H9 (cell line): ENCODE data around the gene THBS3. TPM values are rescaled to one million over a fixed set of nuclear protein-coding genes. Genes with fewer than 3 reads are reported as not detected.

Experiments used
- DNase-seq: peaks from one replicate; pipeline ENCODE4 v3.0.0-alpha.2; 2017
- H2AFZ ChIP-seq: one replicate; pipeline ENCODE4 v1.6.1; 2013; ENCODE audit warnings: mild to moderate bottlenecking, low read length, control low read depth, moderate library complexity
- H2AK5ac ChIP-seq: 2 replicates; pipeline ENCODE4 v1.6.1; 2013; ENCODE audit warnings: low read length, control low read depth, mixed read lengths; ENCODE audit not compliant: insufficient read length
- H2BK120ac ChIP-seq: one replicate; pipeline ENCODE4 v1.6.1; 2013; ENCODE audit warnings: low read depth, mild to moderate bottlenecking, low read length, control low read depth, inconsistent platforms; ENCODE audit not compliant: poor library complexity, severe bottlenecking
- H2BK12ac ChIP-seq: 2 replicates; pipeline ENCODE4 v1.6.1; 2013; ENCODE audit warnings: low read length, control low read depth, mixed read lengths, low read depth; ENCODE audit not compliant: insufficient read length
- H2BK15ac ChIP-seq: 2 replicates; pipeline ENCODE4 v1.6.1; 2013; ENCODE audit warnings: low read depth, low read length, control low read depth
- H2BK20ac ChIP-seq: one replicate; pipeline ENCODE4 v1.6.1; 2013; ENCODE audit warnings: low read depth, mild to moderate bottlenecking, low read length, control low read depth, inconsistent platforms; ENCODE audit not compliant: poor library complexity, severe bottlenecking
- H2BK5ac ChIP-seq: 2 replicates; pipeline ENCODE4 v1.6.1; 2013; ENCODE audit warnings: low read length, control low read depth, mixed read lengths; ENCODE audit not compliant: insufficient read length
- H3K14ac ChIP-seq: 2 replicates; pipeline ENCODE4 v1.6.1; 2013; ENCODE audit warnings: low read length, control low read depth; ENCODE audit not compliant: insufficient read depth
- H3K18ac ChIP-seq: 2 replicates; pipeline ENCODE4 v1.6.1; 2013; ENCODE audit warnings: low read depth, mild to moderate bottlenecking, mixed read lengths, low read length, control low read depth; ENCODE audit not compliant: insufficient read length
- H3K23ac ChIP-seq: 2 replicates; pipeline ENCODE4 v1.6.1; 2013; ENCODE audit warnings: low read length, control low read depth, mixed read lengths, low read depth; ENCODE audit not compliant: insufficient read length
- H3K23me2 ChIP-seq: 2 replicates; pipeline ENCODE4 v1.6.1; 2013; ENCODE audit warnings: low read depth, mild to moderate bottlenecking, mixed read lengths, low read length, control low read depth; ENCODE audit not compliant: insufficient read length, poor library complexity, severe bottlenecking
- H3K27ac ChIP-seq: 2 replicates; pipeline ENCODE4 v1.5.1; 2013; ENCODE audit warnings: low read length, control low read depth, mixed read lengths, low read depth; ENCODE audit not compliant: insufficient read length
- H3K27me3 ChIP-seq: 2 replicates; pipeline ENCODE4 v1.6.1; 2013; ENCODE audit warnings: low read length, control low read depth, inconsistent platforms; ENCODE audit not compliant: insufficient read depth
- H3K4ac ChIP-seq: 2 replicates; pipeline ENCODE4 v1.6.1; 2013; ENCODE audit warnings: low read depth, mild to moderate bottlenecking, control low read depth, inconsistent platforms, low read length, moderate library complexity
- H3K4me1 ChIP-seq: 2 replicates; pipeline ENCODE4 v1.6.1; 2013; ENCODE audit warnings: low read length, control low read depth, inconsistent platforms; ENCODE audit not compliant: insufficient read depth
- H3K4me2 ChIP-seq: 2 replicates; pipeline ENCODE4 v1.6.1; 2013; ENCODE audit warnings: low read length, control low read depth, mixed read lengths; ENCODE audit not compliant: insufficient read length, insufficient read depth
- H3K56ac ChIP-seq: 2 replicates; pipeline ENCODE4 v1.6.1; 2013; ENCODE audit warnings: low read depth, mild to moderate bottlenecking, mixed read lengths, low read length, control low read depth; ENCODE audit not compliant: insufficient read length
- H3K79me1 ChIP-seq: 2 replicates; pipeline ENCODE4 v1.6.1; 2013; ENCODE audit warnings: low read depth, mild to moderate bottlenecking, moderate library complexity, low read length, control low read depth, inconsistent platforms; ENCODE audit not compliant: insufficient read depth, poor library complexity, severe bottlenecking
- H3K79me2 ChIP-seq: 2 replicates; pipeline ENCODE4 v1.6.1; 2013; ENCODE audit warnings: low read length, control low read depth, inconsistent platforms; ENCODE audit not compliant: insufficient read depth
- H3K9ac ChIP-seq: 2 replicates; pipeline ENCODE4 v1.6.1; 2013; ENCODE audit warnings: low read length, control low read depth, mixed read lengths; ENCODE audit not compliant: insufficient read length; ENCODE audit errors: extremely low read depth
- H3K9me3 ChIP-seq: one replicate; pipeline ENCODE4 v1.6.1; 2013; ENCODE audit warnings: low read depth, low read length, inconsistent platforms; ENCODE audit not compliant: control insufficient read depth
- H3T11ph ChIP-seq: one replicate; pipeline ENCODE4 v1.6.1; 2013; ENCODE audit warnings: mild to moderate bottlenecking, low read length, control low read depth, inconsistent platforms
- H4K20me1 ChIP-seq: one replicate; pipeline ENCODE4 v1.6.1; 2013; ENCODE audit not compliant: control insufficient read depth, insufficient read length, insufficient read depth
- H4K5ac ChIP-seq: 2 replicates; pipeline ENCODE4 v1.6.1; 2013; ENCODE audit warnings: low read depth, mild to moderate bottlenecking, mixed read lengths, low read length, control low read depth; ENCODE audit not compliant: insufficient read length
- H4K8ac ChIP-seq: replicated peaks from 2 replicates; pipeline ENCODE4 v1.6.1; 2013; ENCODE audit warnings: low read length, control low read depth, mixed read lengths, low read depth; ENCODE audit not compliant: insufficient read length
- H4K91ac ChIP-seq: 2 replicates; pipeline ENCODE4 v1.6.1; 2013; ENCODE audit warnings: low read depth, mild to moderate bottlenecking, moderate library complexity, mixed read lengths, low read length, control low read depth; ENCODE audit not compliant: insufficient read length
- H3K27ac Mint-ChIP-seq, 3 experiments: 2 replicates in 2 of 3; 3 replicates in 1 of 3; pipeline ENCODE4 v1.8.0; 2020 to 2021; ENCODE audit warnings: mixed read lengths in 3 of 3, mild to moderate bottlenecking in 1 of 3, moderate library complexity in 1 of 3
- H3K27me3 Mint-ChIP-seq: 2 replicates; pipeline ENCODE4 v1.8.0; 2021; ENCODE audit warnings: low read depth, mild to moderate bottlenecking, moderate library complexity, mixed read lengths
- H3K36me3 Mint-ChIP-seq, 3 experiments: 2 replicates in 2 of 3; 3 replicates in 1 of 3; pipeline ENCODE4 v1.8.0; 2020 to 2021; ENCODE audit warnings: low read depth in 3 of 3, mixed read lengths in 3 of 3; ENCODE audit not compliant: insufficient read depth in 1 of 3
- H3K4me1 Mint-ChIP-seq, 2 experiments: 2 replicates each; pipeline ENCODE4 v1.8.0; 2020; ENCODE audit warnings: mixed read lengths in 2 of 2
- H3K4me3 Mint-ChIP-seq, 2 experiments: 2 replicates in 1 of 2; 3 replicates in 1 of 2; pipeline ENCODE4 v1.8.0; 2020 to 2021; ENCODE audit warnings: mild to moderate bottlenecking in 2 of 2, mixed read lengths in 2 of 2, moderate library complexity in 1 of 2
- H3K9me3 Mint-ChIP-seq, 2 experiments: 2 replicates in 1 of 2; 3 replicates in 1 of 2; pipeline ENCODE4 v1.8.0; 2020; ENCODE audit warnings: mild to moderate bottlenecking in 2 of 2, mixed read lengths in 2 of 2, moderate library complexity in 1 of 2
- WGBS: extraction: QIAGEN DNeasy Blood & Tissue Kit; methylation state at CpG from one replicate; pipeline ENCODE4 v1.1.7; 2013; ENCODE audit warnings: missing lambda C conversion rate, low lambda C conversion rate, mixed read lengths; ENCODE audit not compliant: insufficient read length; ENCODE audit errors: extremely low coverage; 5-methylcytosine and 5-hydroxymethylcytosine counted together
- total RNA-seq: library from RNA; stranded (reverse); gene quantifications from 2 replicates; pipeline ENCODE4 v1.2.1, GENCODE V29; 2021
- TF ChIP-seq, protein P1 (sequence below): fragments of 200-600 bp; sonication (generic); conservative IDR thresholded peaks from 3 replicates; pipeline ENCODE4 v1.8.0; 2021; ENCODE audit warnings: antibody characterized with exemption, mild to moderate bottlenecking

The THBS3 gene
- total RNA-seq, 1 experiment from 2014 or later, result 5.9 TPM

DNA sequence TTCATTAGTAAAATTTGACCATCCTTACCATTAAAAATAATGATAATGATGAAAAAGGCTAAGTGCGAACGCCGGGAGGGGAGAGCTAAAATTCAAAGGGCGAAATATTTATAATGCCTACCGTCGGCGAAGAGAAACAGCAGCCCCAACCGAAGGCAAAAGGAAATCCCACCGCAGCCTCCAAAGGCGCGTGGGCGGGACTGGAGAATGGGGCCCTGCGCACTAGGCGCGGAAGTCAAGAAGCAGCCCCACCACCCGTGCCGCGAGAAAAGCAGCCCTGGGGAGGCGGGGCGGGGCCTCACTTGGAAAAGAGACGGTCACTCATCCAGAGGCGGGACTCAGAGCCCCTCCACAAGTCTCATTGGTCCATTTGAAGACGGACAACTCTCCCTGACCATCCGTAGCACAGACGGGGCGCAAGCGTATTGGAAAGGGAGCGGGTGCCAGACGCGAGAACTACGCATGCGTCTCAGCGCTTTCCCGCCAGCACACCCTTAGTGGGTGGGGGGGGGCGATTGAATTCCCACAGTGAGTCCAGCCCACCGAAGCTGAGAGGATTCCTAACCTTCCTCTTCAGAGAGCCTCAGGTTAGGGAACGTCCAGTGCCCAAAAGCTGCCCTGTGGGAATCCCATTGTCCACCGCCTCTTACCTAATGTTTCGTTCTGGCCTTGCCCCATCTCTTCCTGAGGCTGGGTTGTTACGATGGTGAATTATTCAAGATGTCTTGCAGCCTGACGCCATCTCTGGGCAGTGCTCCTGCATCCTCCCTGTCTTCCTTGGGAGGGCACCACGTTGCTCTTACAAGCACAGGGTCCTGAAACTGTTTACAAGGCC, 19.8 kb upstream of the THBS3 start:
- no peaks in the 10 kb centered on the region for H3K9me3 ChIP-seq
- H4K20me1 ChIP-seq, result no peaks in the 10 kb centered on the region
- H3K4me2 ChIP-seq, result peak overlapping the region; percentile 81
- H3K27ac ChIP-seq, result peak overlapping the region; percentile 2
- peak; percentile 99 for DNase-seq
- peak overlapping the region; percentile 86 for H3K14ac ChIP-seq
- H3K79me2 ChIP-seq, result no peaks in the 10 kb centered on the region
- no peaks in the 10 kb centered on the region for H3K79me1 ChIP-seq
- H3K23me2 ChIP-seq, result peaks cover 4% of the 10 kb centered on the region
- no peak overlapping the region for H2BK12ac ChIP-seq
- no peak overlapping the region for H2BK15ac ChIP-seq
- H3K23ac ChIP-seq, result no peak overlapping the region
- Mint-ChIP-seq H3K4me3 (peak overlapping the region; percentile 88), H3K9me3 (no peaks in the 10 kb centered on the region; a peak in 1 of 5 replicates), H3K27me3 (peaks cover 40% of the 10 kb centered on the region), H3K27ac (peak overlapping the region; percentile 97 to 99 (median 98)), H3K4me1 (peaks cover 20 to 24% of the 10 kb centered on the region in 2 experiments), H3K36me3 (peaks cover 0 to 10% (median 8%) of the 10 kb centered on the region in 3 experiments; a peak in 4 of 7 replicates)
- H2BK120ac ChIP-seq, result no peak overlapping the region
- no CpG with 5 or more reads among the region's 42 CpGs for WGBS
- H3K9ac ChIP-seq, result peak overlapping the region; percentile 71
- H4K91ac ChIP-seq, result no peak overlapping the region
- peak overlapping the region; percentile 6 for H2BK5ac ChIP-seq
- no peak overlapping the region for H2AFZ ChIP-seq
- H2AK5ac ChIP-seq, result no peak overlapping the region
- no peak overlapping the region for H2BK20ac ChIP-seq
- H4K5ac ChIP-seq, result peak overlapping the region; percentile 17
- H3K18ac ChIP-seq, result peak overlapping the region; percentile 58
- no peaks in the 10 kb centered on the region for H3K27me3 ChIP-seq
- H4K8ac ChIP-seq, result no peak overlapping the region
- TF ChIP-seq, protein P1, sequence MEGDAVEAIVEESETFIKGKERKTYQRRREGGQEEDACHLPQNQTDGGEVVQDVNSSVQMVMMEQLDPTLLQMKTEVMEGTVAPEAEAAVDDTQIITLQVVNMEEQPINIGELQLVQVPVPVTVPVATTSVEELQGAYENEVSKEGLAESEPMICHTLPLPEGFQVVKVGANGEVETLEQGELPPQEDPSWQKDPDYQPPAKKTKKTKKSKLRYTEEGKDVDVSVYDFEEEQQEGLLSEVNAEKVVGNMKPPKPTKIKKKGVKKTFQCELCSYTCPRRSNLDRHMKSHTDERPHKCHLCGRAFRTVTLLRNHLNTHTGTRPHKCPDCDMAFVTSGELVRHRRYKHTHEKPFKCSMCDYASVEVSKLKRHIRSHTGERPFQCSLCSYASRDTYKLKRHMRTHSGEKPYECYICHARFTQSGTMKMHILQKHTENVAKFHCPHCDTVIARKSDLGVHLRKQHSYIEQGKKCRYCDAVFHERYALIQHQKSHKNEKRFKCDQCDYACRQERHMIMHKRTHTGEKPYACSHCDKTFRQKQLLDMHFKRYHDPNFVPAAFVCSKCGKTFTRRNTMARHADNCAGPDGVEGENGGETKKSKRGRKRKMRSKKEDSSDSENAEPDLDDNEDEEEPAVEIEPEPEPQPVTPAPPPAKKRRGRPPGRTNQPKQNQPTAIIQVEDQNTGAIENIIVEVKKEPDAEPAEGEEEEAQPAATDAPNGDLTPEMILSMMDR, result peak; percentile 29; the same call in 1 of the 3 replicates
- no peak overlapping the region for H3T11ph ChIP-seq
- H3K56ac ChIP-seq, result no peak overlapping the region
- no peaks in the 10 kb centered on the region; the same call in 1 of the 2 replicates for H3K4me1 ChIP-seq
- H3K4ac ChIP-seq, result no peak overlapping the region
